ENCODE data around the gene TBX15.

The TBX15 gene

DNA sequence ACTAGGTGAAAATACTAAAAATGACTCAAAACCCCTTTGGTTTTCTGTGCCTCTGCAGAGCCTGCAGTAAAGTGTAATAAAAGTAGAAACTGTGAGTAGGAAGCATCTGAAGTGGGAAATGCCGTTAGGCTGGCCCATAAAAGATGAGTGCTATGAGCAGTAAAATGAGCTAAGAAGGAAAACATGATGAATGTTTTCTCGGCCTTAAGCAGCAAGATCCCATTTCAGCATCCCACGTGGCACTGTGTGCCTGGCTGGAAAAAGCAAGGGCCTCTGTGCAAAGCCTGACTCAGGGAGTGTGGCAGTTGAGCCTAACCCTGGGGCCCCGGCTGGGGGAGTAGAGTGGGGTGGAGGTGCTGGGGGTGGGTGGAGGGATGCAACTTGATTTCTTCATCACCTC lies 109.5 kb downstream of the TBX15 start:
- FAIRE-seq: no peak

DNA sequence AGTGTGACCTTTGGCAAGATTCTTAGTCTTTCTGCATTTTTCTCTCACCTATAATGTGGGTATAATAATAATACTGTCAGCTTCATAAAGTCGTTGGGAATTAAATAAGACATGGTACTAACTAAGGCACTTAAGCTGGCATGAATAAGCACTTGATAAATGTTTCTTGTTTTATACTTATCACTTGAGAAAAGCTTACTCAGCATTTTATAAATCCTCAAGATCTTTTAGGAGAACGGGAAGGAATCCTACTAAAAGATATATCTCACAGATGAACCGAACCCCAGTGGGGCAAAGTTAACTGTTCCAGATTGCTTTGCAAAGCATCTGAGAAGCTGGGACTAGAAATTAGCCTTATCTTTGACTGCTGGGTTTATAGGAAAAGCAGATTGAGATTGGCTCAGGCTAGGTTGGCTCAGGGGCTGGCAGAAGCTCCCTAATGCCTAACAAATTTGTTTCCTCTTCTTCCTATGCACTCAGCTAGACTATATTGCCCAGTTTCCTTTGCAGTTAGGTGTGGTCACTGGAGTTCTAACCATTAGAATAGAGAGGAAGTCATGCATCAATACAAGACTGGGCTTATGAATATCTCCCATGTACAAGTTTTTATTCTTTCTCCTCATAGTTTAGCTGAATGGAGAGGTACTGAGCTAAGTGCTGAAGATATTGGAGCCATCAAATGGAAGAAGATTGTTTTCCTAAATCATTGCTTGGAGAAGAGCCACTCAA lies 110.3 kb downstream of the TBX15 start:
- no peak for FAIRE-seq

DNA sequence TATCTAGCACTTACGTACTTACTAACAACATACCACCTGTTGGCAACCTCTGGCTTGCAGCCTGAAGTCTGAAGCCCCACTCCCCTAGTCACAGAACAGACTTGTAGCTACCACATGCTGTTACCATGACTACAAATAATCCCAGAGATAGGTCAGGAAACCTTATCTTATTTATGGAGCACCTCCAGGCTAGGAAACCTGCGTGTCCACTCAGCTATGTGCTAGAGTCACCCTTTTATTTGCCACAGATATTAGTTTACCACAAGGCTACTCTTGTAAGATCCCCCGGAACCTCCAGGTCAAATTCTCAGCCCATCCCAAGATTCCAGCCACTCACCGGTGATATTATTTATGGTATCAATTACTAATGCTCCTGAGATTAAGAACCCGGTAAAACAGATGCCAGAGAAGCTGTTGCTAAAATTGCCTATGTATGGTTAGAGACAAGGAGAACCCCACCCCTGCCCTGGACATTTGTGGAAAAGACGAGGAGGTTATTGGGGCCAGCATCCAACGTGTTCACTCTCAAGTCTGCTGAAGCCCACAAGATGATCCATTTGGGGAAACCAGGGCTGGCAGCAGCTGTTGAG lies 116.5 kb downstream of the TBX15 start:
- no peak for FAIRE-seq

DNA sequence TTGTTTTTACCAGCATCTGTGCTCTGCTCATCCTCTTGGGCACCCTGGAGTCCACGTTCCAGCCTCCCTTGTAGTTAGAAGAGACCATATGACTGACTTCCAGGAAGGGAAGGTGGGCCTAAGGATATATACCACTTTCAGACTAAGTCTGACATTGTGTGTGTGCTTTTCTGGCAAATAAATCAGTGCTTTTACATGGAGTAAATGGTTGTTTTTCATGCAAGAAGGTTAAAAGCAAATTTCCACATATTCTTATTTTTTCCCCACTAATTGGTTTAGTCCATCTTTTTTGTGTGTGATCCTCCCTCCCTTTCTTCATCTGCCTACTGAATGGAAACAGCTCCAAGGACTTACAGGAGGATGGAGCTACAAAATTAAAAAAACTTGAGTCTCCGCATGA lies 119.8 kb downstream of the TBX15 start:
- no peak for FAIRE-seq

DNA sequence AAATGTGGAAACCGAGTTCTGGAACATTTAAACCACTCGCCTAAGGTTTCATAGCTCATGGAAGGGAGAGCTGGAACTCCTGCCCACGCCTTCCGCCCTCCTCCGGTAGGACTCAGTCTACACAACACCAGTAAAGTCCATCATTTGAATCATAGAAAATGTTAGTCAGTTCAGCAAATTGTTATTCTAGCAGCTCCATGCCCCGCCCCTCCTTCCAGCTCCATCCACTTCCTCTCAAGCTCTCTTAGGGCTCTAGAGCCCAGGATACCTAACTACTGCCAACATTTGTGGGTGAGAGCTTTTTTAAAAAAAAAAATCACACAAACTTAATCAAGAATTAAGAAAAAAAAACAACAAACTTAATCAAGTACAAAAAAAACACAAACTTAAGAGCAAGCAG lies 121.8 kb downstream of the TBX15 start:
- no peak for FAIRE-seq

DNA sequence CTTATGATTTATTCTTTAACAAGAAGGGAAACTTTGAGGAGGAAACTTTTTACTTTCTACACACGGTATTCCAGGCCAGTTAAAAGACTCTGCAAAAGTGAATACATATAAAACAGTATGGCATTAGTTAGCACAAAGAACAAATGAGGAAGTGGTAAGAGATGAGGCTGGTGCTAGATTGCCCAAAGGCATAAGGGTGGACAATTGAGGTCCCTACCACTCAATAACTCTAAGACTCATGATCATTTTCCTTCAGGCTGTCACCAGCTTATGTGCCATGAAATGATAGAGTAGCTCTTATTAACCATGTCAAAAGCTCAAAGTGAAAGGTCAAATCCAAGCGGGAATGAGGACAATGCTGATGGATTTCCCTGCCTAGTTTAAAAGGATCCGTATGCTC lies 124.5 kb downstream of the TBX15 start:
- FAIRE-seq: no peak

DNA sequence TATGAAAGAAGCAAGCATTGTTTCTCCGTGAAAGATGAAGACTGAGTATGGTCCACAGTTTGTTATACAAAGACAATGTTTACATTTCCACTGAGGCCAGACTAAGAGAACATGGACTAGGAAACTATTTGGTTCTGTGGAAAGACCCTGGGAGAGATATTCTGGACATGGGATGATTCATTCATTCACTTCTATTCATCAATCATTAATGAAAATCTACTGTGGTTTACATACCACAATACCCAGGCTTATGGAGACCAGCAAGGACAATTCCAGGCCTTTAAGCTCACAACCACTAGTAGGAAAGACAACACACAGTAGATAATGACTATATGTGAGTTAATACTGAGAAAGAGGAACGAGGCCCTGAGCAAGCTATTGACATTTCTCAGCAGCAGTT lies 125.4 kb downstream of the TBX15 start:
- no peak for FAIRE-seq

DNA sequence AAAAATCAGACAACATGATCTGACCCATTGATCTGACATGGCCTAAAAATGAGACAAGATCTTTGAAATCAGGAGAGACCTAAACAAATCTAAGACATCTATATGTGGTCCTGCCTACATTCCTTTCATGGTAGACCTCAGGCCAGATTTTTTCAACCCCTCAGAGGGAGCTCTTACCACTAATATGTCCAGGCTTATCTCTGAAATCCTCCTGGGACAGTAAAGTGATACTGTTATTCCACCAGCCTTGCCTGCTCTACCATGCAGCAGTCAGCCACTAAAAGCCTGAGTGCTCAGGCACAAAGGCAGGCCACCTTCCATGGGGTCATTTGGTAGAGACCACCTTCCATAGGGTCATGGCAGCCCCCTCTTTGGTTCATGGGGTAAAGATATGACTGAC lies 126.9 kb downstream of the TBX15 start:
- FAIRE-seq: no peak

DNA sequence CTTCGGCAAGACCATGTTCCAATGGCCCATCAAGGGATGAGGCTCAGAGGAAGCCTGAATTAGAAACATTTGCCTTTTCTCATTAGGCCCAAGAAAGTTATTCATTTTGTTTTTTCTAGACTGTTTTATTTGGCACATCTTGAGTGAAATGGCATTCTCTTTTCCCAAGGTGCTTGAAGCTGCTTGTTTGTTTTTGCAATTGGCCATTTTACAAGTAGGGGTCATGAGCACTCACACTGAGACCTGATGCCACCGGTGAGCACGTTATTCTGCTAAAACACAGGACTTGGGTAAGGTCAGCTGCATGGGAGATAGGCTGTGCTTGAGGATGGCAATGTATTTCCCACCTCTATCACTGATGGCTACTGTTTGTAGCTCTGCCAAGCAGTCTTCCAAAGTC lies 128.1 kb downstream of the TBX15 start:
- FAIRE-seq: no peak

DNA sequence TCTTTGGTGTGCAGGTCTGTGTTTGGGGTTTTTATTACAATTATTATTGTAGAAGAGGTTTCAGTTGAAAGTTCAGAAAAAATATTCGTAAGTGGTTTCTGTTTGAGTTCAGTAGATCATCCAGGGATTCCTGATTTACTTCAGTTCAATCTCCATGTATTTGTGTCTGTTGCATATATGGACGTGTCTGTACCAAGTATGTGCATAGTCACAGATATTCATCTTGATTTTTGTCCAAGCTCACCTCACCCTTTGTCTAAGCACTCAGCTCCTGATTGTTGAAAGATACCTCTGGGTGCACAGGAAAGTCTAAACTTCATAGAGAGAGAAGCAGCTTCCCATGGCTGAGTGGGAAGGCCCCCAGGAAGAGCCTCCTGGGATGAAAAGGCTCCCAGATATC lies 141.7 kb downstream of the TBX15 start:
- FAIRE-seq: no peak

DNA sequence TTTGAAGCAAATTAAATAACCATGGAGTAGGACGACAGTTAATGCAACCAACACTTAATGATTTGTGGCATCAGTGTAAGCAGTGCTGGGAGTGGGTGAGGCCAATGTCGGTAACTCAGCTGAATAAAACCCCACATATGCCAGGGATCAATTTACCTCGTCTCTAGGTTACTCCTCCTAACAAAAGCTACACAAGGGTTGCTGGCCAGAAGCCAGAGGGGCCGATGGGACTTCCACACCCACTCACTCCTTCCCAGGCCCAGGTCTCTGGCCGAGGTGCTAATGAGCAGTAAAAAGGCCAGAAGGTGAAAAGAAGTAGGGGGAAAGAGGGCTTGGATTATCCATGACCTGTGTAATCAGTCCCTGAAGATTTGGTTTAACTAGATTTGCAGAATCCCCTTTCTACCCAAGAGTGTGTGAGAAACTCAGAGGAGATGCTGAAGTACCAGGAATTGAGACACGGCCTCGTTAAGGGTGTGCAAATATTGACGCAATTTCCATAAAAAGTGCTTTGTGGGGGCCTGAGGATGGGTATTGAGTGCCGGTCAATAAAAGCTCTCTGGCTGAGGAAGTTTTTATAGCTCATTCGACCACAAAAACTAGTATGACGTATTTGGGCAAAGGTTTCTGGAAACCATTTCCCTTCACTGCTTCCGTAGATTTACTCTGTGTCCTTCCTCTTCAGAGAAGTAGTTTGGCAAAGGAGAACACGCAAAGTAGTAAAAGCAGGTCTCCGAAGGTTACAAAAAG lies 145.5 kb downstream of the TBX15 start:
- FAIRE-seq: no peak

DNA sequence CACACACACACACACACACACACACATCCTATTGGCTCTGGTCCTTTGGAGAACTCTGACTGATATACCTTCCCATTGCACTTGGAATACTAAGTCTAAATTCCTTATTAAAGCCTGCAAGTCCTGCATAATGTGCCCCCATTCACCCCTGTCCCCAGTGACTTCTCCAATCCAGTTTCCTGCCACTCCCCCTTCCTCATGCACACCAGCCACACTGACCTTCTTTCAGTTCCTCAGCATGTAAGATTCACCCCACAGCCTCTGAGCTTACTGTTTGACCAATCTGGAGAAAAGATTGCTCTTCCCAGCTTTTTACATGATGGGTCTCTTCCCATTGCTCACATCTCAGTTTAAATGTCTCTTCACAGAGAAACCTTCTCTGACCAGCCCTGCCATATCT lies 146.6 kb downstream of the TBX15 start:
- no peak for FAIRE-seq
